Measurements from ENCODE around the gene RRP1.

RRP1 gene

DNA sequence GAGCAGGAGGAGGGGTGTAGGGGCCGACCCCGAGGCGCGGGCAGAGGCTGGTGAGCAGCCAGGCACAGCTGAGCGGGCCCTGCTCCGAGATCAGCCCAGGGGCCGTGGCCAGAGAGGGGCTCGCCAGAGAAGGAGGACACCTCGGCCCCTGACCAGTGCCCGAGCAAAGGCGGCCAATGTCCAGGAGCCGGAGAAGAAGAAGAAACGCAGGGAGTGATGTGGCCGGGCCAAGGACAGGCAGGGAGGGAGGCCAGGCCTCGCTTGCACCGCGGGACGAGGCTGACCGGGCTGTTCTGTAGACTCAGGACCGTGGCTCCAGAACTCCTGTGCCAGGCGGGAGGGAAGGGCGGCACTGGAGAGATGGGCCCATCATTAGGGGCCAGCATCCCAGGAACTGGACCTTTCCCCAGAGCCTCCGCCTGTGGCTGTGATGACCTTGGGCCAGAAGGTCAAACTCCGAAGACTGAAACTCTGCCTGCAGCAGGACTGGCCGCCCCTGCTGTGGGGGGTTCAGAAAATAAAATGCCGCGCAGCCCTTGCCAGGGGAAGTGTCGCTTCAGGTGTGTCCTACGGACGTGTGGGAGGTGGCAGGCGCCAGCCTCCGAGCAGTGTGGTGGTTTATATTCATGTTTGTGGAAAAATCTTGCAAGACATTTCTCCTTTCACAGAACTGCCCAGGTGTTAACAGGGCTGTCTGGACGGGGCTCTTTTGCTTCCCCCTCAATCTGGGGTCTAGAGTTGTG, 14.4 kb downstream of the RRP1 start:
- no peak for DNase-seq

DNA sequence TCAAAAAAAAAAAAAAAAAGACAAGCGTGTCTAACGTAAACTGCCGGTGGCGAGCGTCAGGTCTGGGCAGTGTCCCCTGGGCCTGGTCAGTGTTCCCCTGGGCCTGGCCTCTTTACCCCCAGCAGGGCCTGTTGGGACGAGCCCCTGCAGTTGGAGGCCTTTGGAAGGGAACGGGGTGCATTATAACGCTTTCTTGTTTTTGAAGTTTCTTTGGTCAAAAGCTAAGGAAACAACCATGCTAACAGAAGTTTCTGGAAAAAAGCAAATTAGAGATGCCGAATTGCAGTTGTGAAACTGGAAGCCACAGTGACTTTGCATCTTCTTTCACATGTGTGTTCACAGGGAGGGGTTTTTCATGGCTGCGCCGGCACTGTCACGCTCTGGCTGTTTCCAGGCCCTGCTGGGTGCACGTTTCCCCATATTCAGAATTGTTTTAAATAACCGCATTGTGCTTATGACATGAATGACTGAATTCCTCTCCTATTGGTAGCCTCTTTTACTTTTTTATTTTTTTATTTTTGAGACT, 16.0 kb downstream of the RRP1 start:
- no peak for DNase-seq

DNA sequence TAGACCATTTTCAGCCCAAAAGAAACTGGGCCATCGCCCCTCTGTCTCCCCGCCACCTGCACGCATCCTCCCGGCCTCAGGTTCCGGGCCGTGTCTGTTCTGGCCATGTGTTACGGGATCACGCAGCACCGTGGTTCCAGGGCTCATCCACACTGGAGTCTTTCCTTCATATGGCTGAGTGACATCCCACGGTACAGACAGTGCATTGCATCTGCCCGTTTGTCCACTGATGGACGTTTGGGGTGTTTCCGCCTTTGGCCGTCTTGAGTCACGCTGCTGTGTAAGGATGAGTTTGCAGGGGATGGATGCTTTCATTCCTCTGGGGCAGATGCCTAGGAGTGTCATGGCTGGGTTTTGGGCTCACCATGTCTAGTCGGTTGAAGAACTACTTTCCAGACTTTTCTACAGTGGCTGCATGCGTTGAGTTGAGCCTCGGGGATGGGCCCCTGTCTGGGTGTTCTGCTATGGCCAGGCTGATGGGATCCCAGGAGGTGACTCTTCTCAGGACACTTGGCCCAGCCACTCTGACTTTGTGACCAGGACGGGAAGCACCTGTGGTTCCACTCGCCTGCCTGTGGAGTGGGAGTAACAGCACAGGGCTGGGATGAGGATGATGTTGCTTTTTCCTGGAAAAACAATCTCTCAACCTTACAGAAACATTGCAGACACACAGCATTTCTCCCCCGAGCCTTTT, 16.8 kb downstream of the RRP1 start:
- no peak for DNase-seq

DNA sequence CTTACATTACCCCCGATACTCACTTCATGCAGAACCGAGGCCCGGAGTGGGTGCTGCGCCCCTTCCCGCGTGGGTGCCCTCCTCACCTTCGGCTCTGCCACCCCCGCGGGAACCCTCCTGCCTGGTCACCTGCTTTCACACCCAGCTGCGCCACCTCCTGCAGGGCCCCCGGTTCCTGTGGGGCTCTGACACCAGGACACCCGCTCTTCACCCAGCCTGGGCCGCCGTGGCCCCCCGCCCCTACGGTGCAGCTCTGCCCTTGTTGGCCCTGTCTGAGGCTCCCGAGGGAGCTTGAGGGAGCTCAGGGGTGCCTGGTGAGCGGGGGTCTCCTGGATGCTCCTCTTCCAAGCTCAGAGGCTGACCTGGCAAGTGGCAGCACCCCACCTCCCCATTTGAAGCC, 19.0 kb downstream of the RRP1 start:
- DNase-seq, result no peak

DNA sequence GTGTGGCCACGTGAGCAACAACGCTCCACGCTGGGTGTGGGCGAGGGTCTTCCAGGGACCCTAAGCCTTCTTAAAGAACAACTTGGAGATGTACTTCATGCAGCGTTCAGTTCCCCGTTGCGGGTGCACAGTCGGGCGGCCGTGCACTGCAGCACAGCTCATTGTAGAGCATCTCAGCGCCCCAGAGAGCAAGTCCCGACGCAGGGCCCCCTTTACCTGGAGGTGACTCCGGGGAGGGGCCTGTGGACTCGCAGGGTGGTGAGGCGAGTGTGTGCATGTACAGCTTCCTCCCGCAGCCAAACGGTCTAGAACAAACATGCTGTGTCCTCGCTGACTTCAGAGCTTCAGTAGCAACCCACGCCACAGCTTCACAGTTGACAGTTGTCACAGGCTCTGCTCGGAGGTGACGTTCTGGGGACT, 19.5 kb downstream of the RRP1 start:
- DNase-seq, result no peak

DNA sequence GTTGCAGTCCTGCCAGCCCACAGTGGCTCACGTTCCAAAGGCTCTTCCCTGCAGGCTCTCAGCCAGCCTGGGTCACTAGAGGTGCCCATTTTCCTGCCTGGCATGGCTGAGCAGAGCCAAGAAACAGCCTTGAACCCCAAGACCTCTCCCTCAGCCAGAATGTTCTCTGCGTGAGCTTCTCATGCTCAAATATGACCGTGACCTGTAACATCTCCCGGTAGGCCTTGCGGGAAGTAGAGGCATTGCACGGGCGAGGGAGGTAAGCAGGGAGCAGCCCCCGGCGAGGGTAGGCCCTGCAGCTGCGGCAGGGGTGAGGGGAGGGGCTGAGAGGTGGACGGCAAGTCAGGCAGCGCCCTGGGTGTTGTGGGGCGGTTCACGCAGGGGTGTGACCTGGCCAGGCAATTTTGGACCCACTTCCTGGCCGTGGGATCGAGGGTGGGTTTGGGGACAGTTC, 20.0 kb downstream of the RRP1 start:
- no peak for DNase-seq

DNA sequence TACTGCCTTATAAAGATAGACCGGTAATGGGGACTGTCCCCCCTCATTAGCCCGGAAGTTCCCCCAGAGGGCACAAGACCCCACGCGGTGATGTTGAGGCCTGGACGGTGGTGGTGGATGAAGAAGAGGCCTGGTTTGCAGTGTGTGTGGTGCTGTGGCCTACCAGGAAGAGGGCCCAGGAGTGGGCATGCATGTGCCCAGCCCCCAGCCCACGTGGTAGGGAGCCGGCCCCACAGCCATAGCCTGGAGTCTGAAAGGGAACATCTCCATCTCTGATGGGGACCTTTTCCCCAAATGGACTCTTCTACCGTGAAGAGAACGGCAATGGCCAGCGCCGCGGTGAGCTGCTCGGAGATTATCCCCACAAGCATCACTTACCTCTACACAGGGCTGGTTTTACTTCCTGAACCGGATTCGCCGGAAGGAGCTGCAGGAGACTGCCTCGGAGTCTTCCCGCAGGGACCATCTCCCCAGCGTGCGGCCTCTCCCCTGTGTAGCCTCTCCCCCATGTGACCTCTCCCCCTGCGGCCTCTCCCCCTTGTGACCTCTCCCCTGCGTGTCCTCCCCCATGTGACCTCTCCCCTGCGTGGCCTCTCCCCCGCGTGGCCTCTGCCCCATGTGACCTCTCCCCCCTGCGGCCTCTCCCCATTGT, 20.6 kb downstream of the RRP1 start:
- no peak for DNase-seq

DNA sequence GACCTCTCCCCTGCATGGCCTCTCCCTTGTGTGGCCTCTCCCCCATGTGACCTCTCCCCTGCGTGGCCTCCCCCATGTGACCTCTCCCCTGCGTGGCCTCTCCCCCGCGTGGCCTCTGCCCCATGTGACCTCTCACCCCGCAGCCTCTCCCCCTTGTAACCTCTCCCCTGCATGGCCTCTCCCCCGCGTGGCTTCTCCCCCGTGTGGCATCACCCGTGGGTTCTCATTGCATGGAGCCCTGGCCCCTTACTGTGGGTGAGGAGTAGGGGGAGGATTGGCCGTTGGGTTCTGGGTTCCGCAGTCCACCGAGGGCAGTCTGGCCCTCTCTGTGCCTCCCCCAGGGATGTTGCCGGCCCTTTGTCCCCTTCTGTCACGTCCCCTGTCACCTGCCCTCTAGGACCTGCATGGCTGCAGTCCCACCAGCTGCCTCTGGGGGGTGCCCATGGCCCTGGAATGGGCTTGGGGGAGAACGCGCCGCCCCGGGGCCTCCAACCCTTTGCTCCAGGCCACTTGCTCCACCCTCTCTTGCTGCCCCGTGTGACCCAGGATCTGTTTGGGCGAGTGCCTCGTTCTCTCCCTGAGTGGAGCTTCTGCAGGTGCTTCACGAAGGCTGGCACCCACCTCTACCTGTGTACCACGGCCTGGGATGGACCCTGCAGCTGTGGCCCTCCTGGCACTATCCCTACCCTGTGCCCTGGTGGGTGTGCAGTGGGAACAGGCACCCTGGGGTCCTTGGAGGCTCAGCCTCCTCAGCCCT, 21.3 kb downstream of the RRP1 start:
- peak; percentile 57 for DNase-seq

DNA sequence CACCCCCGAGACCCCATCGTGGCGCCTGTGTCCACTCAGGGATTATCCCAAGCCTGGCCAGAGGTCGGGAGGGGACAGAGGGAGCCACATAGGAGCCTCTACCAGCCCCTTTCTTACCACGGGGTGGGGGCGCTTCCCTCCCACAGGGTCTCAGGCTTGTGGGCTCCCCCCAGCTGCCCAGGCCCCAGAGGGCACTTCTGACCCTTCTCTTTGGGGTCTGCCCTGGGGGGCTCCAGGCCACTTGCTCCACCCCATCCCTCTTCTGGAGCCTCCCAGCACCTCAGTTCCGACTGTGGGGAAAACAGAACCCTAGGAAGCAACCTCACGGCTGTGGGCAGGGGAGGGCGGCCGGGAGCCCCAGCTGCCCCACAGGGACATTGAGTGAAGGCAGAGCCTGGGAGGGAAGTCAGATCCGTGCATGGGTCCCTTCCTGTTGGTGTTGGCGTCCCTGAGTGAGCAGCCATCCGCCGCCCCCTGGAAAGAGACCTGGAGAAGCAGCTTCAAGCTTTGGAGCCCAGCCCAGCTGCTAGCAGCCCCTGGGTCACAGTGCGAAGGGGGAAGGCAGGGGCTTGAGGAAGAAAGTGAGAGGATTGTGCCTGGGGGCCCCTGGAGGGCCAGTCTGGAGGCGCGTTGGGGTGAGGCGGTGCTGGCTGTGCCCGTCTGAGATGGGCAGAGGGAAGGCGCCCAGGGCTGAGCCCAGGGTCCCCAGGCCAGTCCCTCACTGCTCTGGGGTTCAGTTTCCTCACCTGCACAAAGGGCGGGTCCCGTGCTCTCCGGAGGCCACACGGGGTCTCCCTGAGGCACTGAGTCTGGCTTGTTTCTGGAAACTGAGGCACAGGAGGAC, 22.1 kb downstream of the RRP1 start:
- no peak for DNase-seq

DNA sequence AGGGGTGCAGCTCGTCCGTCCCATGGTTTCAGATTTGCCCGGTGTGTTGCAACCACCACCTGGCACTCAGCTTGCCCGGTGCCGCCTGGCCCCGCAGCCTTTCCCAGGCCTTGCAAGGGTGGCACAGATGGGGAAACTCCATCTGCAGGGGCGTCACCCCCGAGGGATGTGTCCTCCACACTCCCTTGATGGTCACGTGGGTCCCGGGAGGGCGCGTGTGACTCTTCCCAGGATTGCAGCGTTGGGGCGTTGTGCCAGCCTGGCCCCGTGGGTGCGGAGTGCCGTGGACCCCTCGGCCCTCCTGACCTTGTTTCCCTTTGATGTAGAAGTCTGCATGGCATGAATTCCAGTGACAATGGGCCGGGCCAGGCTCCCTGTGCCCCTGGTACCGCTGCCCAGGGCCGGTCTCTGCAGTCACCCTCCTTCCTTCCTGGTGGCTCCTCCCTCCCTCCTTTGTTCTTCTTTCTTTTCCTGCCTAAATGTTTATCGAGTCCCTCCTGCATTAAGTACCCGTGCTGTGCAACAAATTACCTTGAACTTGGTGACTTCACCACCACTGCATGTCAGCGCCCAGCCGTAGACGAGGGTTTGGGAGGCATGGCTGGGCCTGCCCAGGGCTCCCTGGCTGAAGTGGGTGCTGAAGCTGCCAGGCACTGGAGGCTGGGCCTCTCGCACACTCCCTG, 22.9 kb downstream of the RRP1 start:
- no peak for DNase-seq

DNA sequence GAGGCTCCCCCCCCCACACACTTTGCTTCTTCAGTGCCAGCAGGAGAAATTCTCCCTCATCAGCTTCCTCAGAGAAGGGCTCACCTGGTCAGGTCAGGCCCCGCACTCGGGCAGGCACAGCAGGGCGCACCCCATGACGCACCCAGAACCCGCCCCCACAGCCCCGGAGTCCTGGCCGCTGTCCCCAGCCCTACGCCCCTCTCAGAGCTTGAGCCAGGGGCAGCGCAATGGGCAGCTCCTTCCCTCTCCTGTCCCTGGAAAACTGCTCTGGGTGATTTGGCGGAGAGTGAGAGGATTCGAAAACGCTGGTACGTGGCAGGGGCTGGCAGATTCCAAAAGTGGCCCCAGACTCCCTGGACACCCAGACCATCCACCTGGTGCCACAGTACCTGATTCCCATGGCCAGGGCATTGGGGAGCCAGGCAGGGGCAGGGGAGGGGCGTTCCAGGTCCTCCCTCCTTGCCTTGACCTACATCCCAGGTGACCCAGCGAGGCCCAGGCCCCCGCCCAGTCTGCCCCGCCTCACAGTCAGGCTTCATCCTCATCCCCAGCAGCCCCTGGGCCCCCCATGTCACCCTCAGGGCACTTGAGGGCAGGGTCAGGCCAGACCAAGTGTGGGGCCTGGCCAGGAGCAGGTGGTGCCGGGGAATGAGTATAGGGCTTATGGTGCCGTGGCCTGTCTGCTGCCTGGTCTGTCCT, 23.7 kb downstream of the RRP1 start:
- DNase-seq, result no peak

DNA sequence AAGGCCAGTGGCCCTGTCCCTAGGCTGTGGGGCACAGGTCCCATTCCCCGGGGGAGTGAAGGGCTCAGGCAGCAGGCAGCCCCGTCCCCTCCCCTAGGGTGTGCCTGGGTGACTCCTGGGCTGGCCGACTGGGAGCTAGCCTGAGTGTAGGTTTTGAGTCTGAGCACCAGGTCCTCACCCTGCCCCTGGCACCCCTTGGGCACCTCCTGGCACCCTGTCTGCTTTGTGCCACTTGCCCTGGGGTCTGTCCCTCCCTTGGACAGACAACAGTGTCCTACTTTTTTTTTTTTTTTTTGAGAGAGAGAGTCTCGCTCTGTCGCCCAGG, 24.2 kb downstream of the RRP1 start:
- no peak for DNase-seq

DNA sequence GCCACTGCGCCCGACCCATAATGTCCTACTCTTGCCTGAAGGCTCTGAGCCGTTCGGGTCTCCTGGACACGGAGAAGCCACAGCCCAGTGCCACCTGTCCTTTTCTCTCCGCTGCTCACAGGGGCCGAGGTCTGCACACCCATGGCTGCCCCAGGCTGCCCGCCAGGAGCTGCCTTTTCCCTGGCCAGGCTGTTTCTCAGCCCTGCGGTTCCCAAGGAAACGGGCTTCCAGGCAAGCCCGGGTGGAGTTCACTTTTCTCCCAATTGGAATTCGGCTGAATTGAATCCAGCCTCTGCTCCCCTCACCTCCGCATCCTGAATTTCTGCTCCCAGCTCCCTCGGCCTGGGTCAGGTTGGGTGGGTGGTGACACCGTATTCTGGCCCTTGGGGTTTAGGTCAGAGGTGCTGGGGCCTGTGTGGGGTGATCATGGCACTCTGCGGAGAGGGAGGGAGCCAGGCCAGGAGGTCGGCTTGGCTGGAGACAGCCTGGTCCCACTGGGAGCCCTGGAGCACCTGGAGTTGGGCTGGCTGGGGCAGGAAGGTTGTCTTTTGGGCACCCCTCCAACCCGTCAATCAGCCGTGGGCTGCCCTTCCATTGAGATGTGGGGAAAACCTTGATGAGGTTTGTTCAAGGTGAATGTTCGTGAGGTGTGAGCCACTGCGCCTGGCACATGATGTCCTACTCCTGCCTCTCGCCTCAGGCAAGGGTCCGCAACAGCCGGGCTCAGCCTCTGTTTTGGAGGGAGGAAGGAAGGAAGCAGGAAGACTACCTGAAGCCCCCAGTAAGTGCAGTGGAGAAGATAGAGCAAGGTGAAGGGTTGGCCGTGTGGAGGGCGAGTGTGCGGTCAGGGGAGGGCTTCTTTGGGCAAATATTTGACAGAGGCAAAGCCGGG, 25.1 kb downstream of the RRP1 start:
- DNase-seq, result no peak

DNA sequence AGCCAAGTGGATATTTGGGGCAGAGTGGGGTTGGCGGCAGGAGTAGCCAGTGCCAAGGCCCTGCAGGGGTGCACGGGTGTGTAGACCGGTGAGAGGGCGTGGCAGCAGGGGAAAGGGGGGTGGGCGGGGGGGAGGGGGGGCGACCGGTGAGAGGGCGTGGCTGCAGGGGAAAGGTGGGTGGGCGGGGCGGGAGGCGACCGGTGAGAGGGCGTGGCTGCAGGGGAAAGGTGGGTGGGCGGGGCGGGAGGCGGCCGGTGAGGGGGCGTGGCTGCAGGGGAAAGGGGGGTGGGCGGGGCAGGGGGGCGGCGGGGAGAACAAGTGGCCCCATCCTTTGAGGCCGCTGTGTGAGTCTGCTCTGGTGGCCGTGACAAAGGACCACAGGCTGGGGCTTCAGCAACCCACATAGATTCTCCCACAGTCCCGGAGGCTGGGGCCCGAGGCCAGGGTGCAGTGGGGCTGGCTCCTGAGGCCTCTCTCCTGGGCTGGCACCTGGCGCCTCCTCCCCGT, 25.8 kb downstream of the RRP1 start:
- no peak for DNase-seq

DNA sequence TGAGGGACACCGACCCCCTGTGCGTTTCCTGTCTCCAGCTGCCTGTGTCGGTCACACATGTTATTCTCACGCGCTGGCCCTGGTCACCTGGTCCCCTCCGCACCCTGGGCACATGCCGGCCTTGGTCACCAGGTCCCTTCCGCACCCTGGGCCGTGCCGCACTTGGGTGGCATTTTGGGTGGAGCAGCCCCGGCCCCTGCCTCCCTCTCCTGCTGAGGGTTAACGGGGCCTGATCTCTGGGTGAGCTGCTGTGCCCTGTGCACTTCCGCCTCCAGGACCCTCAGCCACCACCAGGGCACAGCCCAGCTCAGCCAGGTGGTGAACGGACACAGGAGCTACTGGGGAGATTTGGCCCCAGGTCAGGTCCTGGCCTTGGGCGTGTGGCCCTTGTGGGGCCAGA, 26.6 kb downstream of the RRP1 start:
- DNase-seq, result no peak

DNA sequence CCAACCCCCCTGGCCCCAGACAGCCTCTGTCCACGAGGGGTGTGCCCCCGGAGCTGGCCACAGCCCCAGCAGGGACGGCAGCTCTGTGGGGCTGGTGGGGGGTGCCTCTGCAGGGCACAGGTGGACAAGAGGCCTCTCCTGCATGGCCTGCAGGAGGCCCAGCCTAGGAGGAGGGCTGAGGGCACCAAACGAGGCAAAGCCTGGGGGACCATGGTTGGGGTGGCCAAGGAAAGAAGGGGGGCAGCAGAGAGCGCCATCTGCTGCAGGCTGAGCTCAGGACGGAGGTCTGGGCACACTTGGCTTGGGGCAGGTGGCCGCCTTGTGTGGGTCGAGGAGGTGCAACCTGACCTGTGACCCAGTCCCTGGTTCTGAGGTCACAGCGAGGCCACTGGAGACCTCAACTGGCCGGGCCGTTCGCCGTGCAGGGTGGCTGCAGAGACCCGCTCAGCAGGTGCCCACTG, 27.3 kb downstream of the RRP1 start:
- no peak for DNase-seq

DNA sequence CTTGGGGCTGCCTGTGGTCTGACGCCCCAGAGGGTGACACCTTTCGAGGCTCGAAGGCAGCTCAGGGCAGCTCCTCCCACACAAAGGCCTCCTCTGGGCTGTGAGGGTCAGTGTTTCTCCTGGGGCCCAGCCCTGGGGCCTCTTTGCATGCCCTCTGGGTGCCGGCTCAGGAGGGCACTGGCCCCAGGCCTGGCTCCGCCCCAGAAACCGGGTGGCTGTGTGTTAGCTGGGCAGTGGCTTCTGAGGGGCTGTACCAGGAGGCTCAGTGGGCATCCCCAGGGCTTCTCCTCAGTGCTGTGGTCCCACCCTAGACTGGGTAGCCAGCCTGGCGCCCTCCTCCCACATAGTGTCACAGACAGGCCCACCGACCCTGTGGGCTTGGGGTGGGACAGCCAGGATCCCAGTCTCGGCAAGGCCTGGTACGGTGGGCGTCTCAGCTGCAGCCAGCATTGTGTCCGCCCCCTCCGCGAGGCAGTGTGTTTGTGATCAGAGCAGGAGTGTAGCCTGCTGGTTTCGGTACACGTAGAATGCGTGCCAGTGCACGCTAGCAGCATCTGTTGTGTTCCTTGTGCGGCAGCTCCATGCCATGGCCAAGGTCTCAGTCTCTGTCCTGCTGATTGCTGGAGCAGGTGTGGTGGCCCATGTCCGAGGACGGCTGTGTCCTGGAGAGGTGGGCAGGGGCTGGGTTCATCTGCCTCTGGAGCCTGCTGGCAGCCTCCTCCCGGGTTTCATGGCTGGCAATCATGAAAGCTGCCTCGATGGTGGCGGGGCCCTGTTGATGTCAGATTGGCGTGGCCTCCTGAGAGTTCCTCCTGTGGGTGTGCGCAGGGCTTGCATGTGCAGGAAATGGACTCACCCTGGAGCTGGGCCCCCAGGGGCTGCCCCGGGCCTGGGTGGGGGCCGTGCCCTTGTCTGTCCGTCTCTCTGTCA, 28.0 kb downstream of the RRP1 start:
- DNase-seq, result no peak

DNA sequence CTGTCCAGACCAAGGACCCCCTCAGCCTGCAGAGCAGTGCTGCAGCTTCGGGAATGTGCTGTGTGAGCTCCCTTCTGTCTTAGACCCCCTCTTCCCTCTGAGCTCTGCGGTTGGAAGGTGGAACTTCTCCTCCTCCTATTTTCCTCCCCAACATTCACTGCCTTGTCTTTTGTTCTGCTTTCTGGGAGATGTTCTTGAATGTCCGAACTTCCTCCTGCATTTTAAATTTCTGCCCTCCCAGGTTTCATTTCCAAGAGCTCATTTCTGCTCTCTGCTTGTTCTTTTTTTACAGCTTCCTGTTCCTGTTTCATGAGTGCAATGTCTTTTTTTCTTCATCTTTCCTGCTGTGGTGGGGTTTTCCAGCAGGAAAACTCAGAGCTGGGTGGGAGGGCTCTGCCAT, 29.3 kb downstream of the RRP1 start:
- no peak for DNase-seq

All from fibroblast of skin of right biceps (primary cell).